SHP77 (cell line): ENCODE results near the gene TEC.
"Not testable (repeated sequence)": the region's sequence is repeated elsewhere in the genome, so short reads cannot be mapped to it uniquely, and the experiment has no call there.

Experiments used
- DNase-seq, 2 experiments: peaks; one replicate each; lab custom pipeline; 2025; lab: John Stamatoyannopoulos, UW

TEC gene

DNA sequence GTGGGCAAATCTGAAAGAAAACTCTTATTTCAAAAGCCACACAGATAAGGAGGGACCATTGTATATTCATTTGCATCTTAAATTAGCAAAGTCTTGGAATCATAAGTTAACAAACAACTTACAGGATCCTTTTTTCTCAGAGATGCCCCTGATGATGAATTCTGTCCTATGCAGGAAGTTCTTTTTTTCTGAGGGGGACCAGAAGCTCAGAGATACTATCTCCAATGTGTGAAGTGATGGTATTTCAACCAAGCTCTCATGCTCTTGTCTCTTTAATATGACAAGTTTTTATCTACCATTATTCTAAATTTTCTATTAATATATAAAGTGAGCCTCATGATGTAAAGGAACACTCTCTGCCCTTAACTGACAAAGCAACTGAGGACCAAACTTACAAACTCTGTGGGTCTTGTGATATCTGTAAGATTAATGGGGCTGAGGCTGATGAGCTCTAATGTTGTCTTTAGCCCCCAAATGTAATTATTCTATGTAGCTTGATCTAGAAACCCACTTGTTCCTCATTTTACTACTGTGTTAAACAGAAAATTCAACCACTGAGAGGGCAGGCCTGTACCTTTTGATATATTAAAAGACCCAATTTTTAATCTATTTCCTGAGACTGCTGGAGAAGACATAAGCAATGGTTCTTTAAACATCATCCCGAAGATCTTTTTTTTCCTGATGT, 27.0 kb downstream of the TEC start:
- DNase-seq: no peak

DNA sequence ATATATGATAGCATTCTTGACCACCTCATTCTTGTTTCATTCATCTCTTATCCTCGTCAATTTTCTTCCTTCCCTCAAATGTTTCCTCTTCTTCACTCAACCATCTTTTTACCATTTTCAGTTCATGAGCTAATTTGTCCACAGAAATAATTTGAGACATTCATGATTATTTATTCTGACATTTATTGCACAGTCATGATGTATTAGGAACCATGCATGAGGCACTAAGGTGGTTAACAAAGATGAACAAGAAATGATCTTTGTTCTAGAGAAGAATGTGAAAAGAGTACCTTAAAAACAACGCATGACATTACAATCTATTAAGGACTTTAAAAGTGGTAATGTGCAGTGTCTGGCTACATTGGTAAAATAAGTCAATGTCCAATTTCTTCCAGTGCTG, 27.9 kb downstream of the TEC start:
- DNase-seq: no peak

DNA sequence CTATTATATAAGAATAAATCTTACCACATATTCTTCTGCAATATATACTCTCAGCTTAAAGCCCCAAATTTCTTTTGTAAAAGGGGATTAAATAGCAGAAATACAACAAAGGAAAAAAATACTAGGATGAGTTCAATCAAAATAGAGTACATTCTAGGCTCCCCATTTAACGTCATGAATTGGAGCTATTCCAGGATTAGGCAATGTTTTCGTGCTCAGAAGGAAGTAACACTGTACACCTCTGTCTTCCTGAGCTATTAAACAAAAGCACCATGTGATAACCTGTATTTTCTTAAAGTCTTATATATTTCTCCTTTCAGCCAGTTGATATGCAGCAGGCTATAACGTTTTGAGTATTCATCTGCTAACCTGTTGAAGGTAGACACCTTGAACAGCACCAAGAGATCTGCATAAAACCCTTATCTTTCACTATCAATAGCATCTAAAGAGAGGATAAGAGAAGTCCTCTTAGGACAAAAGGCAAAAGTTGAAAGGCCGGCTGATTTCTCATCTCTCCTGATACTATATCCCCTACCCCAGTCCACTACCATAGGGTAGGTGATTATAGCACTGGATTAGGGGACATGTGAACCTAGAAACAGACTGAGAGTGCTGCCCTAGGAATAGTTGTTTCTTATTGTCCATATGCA, 31.5 kb downstream of the TEC start:
- DNase-seq: no peak

DNA sequence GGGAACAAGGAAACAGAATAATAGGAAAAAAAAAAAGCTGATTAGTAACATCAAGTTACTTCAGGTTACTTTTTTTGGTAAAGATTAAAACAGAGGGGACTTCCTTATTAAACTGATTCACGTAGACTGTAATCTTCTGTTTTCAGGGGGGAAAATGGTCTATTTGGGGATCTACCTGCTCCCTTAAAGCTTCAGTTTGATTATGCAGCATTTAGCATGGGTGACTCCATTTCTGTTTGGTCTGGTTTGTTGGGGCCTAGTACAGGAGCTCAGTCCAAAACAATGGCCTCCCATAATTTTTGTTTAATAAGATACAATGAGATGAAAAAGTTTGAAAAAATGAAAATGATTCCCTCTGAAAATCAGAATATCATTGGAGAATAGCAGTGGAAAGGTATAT, 34.6 kb downstream of the TEC start:
- no peak for DNase-seq

DNA sequence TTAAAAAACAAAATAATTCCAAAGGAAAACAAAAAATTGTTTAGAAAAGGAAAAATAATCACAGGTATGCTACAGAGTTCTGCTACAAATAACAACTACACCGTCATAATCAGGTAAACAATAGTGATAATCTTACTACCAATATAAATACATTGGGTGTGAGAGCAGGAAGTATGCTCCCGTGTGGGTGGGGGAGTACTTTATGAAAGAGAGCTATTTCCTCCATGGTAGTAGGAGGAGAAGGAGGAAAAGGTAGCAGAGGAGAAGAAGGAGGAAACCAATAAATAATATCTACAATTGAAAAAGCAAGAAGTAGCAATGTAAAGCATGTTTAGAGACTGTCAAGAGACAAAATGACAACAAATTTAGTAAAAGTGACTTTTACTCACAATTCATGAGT, 35.1 kb downstream of the TEC start:
- DNase-seq: no peak

DNA sequence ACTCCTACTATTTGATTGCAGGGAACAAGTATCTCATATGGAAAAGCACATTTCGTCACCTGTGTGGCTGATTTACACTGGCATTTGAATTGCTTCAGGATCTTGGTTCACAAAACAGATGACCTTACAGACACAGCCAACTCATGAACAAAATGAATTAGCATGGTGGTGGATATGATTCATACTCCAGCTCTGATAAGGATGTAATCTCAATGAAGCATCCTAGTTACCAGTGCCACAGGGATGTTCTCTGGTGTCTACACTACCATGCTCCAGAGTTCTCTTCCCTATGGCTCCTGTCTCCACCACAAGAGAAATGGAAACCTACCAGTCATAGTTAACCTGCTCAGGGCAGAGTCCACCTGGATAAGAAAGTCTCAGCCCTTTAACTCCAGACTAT, 40.7 kb downstream of the TEC start:
- DNase-seq: no peak

DNA sequence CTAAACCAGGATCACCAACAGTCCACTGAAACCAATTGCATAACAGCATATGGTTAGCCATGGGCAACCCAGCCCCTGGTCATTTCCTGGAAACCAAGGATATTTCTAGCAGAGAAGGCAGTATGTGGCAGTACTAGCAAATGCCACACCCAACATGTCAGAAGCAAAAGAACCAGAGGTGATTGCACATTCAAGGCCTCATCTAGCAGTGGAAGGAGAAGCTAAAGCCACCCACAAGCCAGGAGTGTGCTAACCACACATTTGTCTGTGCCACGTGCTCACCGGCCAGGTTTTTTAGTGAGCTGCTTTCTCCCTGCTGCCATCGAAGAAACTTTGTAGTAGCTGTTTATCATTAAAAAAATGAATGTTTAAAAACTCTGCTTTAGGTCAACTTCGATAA, 42.0 kb downstream of the TEC start:
- no peak for DNase-seq

DNA sequence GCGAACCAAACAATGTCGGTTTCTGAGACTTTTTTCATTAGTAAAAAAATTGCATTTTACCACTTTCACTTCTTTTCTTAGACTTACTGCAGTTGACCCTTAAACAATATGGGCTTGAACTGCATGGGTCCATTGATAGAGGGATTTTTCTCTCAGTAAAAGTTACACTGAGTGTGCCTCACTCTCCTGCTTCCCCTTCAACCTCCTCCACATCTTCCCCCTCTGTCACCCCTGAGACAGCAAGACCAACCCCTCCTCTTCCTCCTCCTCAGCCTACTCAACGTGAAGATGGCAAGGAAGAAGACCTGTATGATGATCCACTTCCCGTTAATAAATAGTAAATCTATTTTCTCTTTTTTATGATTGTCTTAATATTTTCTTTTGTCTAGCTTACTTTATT, 43.4 kb downstream of the TEC start:
- no peak for DNase-seq

DNA sequence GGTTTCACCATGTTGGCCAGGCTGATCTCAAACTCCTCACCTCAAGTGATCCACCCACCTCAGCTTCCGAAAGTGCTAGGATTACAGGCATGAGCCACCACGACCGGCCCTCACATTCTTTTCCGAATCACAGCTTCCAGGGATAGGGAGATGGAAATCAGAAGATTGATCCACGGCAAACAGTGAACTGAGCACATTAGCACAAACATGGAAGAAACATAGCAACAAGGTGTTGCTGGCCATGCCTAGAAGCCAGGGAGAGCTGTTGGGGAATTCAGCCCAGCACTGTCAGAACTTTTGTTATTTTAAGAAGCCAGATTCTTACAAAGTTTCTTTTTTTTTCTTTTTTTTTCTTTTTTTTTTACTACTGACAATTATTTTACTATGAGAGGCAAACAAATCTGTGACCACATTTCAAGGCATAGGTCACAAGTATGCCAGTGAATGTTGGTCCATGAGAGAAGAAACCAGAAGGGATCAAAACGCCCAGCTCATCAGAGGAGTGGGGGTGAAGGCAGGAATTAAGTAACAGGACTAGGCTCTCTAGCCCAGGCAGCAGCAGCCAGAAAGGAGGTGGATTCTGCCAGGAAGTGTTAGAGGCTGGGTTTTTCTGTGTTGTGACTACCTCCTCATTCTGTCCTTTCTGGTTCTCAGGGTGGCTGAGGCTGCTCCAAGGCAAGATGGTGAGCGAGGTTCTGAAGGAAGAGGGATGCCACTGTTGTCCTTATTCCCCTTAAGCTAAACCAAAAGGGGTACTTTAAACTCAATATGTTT, 44.1 kb downstream of the TEC start:
- no peak for DNase-seq

DNA sequence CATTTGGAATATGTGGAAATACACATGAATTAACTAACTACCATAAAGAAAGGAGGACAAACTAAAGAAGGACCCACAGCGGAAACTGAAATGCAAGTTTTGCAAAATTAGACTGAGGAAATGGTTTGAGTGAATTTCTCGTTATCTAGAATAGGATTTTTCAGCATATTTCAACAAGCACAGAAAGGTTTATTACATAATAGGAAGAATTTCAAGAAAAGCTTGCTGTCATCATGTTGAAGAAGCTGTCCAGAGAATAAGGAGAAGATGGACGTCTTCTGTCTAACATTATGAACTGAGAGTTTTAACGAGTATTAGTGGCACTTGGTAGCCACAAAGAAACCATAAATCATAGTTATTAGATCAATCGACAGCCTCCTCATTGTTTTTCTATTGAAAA, 45.0 kb downstream of the TEC start:
- DNase-seq: no peak

DNA sequence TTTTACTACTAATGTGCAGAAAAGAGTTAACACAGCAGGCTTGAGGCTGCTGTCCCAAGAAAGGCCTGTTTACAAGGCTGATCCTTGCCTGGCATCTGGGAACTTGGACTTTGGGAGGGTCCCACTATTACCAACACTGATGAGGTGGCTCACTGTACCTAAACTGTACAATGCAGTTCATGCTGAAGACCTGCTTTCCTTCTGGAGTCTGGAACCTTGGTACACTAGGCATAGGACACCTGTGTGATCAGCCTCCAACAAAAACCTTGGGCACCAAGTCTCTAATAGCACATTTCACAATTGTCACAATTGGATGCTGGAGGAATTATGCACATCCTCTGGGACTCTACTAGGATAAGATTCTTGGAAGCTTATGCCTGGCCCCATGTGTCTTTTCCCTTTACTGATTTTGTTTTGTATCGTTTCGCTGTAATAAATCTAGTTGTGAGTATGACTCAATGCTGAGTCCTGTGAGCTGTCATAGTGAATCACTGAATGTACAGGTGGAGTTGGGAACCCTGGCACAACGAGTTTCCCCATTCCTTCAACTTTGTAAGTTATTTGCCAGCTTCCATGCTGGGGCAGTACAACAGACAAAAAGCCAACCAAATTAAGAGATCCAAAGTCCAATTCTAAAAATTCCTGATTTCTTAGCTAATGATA, 45.9 kb downstream of the TEC start:
- DNase-seq: no peak

DNA sequence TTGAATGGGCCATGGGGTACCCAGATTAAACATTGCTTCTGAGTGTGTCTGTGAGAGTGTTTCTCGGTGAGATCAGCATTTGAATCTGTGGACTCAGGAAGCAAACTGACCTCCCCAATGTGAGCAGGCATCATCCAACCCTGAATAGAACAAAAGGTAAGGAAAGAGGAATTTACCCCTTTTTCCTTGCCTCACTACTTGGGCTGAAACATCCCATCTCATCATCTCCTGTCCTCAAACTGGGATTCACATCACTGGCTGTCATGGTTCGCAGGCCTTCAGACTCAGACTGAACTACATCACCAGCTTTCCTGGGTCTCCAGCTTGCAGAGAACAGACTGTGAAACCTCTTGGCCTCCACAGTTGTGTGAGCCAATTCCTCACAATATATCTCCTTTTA, 47.1 kb downstream of the TEC start:
- DNase-seq: no peak

DNA sequence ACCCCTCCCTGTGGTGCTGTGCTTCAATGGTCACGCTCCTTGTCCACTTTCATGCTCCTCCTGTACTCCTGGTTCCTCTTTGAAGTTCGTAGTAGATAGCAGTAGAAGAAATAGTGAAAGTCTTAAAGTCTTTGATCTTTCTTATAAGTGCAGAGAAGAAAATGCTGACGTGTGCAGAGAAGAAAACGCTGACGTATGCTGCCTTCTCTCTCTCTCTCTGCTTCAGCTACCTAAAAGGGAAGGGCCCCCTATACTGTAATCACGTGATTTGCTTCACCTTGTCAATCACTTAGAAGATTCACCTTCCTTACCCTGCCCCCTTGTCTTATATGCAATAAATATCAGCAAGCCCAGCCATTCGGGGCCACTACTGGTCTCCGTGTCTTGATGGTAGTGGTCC, 50.2 kb downstream of the TEC start:
- not testable (repeated sequence) for DNase-seq

DNA sequence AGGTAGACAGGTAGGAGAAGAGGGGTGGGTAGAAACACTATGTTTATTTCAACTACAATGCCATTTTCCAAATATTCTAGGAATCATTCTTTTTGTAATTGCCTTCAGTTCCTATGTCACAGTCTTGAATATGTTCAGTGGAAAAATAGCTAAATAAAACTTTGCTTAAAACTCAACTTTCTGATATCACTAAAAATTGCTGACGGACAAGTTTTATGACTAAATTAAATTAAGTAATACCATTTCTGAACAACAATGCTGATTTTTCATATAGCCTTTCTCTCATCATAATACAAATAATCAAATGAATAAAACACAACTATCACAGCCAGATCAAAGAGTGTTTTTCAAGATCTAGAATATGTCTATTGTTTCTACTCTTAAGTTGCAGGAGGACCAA, 53.1 kb downstream of the TEC start:
- DNase-seq: no peak

DNA sequence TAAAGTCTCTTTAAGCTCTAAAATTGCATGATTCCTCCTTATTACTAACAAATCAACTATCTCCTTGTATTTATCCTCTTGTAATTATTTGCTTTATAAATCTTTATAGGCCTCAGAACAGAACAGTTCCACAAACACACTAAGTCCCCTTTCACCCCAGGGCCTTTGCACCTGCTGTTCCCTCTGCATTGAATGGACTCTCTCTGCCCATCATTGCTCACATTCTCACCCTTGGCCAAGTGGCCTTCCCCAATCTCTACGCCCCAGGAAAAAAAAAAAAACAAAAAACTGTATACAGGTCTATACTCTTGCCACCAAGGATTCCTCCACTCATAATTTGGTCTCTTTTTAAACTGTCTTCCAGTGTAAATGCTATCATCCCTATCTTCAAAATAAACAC, 53.7 kb downstream of the TEC start:
- DNase-seq: no peak

DNA sequence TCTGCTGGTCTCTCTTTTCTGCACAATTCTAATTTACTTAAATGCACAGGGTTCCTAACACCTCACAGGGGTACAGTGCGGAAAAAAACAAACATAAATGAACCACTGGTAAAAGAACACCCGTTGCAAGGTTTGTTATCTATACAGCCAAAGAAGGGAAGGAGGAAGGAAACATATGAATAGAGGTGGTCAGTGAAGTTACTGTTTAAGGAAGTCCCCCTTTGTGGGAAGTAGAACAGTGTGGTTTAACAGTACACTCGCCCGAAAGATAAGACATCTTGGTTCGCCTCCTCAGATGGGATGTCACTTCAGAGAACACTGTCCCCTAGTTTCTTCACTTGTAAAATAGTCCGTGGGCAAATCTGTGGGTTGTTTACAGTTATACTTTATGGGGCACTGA, 57.5 kb downstream of the TEC start:
- no peak for DNase-seq

DNA sequence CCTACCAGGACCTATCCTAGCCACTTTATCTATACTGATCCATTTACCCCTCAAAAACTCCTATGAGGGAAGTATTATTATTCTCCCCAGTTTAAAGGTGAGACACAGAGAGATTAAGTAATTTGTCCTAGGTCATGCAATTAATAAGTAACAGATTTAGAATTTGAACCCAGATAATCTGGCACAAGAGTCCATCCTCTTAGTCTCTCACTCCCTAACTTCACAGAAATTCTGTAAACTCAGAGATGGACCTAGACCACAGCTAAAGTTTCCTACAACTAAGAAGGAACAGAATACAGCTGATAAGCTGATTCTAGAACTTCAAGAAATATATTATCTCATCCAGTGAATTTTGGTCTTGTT, 58.7 kb downstream of the TEC start:
- no peak for DNase-seq

DNA sequence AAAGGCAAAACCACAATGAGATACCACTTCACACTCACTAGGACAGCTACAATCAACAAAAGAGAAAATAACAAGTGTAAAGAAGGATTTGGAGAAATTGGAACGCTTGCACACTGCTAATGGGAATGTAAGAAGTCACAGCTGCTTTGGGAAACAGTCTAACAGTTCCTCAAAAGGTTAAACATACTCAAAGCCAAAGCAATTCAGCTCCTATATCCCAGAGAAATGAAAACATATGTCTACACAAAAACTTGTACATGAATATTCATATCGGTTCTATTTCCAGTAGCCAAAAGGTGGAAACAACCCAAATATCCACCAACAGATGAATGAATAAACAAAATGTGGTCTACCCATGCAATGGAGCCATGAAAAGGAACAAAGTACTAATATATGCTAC, 64.0 kb downstream of the TEC start:
- DNase-seq: no peak

DNA sequence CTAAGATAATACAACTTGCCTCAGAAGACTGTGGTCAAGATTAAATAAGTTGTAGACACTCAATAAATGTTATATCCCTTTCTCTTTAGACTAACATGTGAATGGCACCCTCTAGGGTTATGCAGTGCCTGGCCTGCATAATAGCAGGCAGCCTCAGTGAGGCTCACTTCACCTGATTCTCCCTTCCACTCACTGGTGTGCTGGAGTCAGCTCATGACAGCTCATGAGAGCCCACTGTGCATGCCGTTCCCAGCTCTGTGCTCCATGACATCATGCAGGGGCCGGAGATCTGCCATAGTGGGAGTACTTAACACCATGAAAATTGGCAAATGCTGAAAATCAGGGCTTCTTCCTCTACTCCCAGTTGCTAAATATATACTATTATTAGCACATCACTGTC, 64.5 kb downstream of the TEC start:
- DNase-seq: no peak

DNA sequence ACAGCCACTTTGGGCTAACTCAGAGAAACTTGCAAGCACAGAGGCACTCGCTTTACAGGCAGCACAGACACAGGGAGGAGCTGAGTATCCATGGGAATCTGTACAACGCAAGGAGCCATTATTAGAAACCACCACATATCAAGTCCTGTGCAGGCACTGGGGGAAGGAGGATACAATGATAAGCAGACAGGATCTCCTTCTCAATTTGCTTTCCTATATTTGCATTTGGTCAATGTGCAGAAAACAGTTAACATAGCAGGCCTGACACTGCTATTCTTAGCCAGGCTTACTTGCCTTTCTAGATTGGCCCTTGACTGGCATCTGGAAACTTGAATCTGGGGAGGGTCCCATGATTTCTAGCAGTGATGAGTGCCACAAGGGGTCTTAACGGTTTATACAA, 65.8 kb downstream of the TEC start:
- DNase-seq: no peak

DNA sequence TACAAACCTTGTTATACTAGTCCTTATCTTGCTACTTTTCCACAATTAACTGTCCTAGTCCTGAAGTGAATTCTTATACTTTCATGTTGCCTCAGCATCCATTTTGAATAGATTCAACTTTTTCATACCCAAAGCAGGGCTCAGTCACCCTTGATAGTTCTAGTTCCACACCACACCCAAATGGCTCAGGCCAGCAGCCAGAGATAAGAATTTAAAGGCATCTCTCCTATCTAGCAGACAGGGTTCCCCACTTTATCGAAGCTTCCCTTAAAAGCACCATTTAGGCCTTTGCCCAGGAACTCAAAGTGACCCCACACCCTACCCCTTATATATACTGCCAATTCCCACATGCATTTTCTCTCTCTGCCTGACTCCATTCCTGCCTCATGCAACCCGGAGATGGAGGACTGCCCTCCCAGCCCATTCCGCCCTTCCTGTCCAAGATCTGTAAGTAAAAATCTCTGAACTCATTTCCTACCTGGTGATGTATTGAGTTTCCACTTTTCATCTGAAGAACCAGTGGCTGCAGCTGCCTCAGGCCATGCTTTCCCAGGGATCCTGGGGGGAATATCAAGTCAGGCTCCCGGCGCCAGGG, 71.9 kb downstream of the TEC start:
- no peak for DNase-seq

DNA sequence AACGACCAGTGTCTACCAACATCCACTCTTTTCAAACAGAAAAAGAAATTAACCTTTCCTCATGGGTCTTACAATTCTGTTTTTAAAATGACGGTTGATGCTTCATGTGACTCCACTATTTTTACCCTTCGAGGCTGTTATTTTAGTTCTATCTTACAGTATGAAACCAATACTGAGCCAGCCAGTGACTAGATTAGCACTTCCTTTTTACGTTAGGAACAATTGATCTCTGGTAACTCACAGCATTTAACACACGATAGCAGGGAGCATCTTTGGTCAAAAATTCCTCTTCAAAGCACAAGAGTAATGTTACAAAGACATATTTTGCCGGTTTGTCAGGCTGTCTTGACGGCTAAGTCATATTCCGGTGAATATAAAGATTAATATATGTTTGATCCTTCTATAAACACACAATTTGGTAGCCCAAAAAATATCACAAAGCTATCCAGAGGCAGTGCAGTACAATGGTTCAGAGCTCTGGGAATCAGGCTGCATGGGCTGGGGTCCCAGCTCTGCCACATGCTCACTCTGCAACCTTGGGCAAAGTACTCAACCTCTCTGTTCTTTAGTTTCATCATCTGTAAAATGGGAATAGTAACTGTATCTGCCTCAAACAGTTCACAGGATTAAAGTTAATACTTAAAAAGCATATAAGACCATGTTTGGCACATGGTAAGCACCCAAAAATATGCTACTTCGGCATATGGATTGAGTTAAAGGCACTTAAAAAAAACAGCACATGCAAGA, 72.7 kb downstream of the TEC start:
- DNase-seq: no peak
